Measurements from ENCODE around the gene MAN1C1.
A peak's percentile ranks its signal among the peaks of the same experiment; 100 is the strongest.

Gene MAN1C1

DNA sequence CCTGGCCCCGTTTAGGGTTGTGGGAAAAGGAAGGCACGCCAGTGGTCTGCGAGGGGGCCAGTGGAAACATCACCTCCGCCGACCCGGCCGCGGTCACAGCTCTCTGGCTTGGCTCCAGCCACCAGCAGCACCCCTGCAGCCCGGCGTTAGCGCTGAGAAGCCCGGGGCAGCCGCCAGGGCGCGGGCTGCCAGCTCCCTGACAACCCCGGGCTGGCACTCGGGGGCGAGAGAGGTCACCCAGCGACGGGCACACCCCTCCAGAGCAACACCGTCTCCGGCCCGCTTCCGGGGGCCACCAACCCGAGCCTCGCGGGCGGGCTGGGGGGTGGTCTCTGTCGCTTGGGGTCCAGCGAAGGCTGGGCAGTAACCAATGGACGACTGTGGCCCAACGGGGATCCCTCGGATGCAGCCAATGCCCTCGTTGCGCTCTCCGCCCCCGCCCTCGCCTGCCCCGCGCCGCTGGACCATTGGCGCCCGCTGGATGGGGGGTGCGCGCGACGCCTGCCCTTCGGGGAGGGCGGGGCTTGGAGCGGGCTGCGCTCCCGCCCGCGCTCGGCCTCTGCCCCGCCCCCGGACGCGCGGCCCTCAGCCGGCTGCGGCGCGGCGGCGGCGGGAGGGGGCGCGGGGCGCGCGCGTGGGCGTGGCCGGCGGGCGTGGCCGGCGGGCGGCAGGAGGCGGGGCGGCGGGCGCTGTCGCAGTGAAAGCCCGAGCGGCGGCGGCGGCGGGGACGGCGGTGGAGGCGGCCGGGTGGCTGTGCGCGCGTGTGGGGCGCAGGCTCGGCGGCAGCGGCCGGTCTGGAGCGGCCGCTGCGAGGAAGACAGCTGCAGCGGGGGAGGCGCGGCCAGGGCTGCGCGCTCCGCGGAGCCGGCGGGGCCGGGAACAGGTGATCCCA, at the start of gene MAN1C1:
Gene MAN1C1, plus strand, starts transcription at position 697 of the 892 bp plus-strand sequence. CDS start 1,007 bp downstream, outside the sequence.
- peak; percentile 51 to 76 for DNase-seq (ENCODE audit: low read depth in 1 of 2, low spot score in 1 of 2)

DNA sequence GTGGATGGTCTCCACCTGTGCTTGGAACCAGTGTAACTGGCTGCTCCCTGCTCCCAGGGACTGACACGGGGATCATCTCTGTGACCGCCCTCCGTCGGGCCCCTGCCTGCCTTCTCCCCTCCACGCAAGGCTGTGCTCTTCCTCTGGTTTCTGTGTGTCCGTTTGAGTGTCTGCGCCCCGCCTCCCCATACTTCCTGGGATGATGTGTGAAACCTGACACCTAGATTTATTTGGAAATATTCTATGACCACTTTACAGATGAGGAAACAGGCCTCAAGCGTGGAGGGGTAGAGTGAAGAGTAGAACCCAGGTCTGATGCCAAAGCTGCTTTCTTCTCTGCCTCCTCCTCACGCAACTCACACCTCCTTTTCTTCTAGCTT, 48.9 kb upstream of the MAN1C1 start:
- no peak for DNase-seq (ENCODE audit: low read depth in 1 of 2, low spot score in 1 of 2)

DNA sequence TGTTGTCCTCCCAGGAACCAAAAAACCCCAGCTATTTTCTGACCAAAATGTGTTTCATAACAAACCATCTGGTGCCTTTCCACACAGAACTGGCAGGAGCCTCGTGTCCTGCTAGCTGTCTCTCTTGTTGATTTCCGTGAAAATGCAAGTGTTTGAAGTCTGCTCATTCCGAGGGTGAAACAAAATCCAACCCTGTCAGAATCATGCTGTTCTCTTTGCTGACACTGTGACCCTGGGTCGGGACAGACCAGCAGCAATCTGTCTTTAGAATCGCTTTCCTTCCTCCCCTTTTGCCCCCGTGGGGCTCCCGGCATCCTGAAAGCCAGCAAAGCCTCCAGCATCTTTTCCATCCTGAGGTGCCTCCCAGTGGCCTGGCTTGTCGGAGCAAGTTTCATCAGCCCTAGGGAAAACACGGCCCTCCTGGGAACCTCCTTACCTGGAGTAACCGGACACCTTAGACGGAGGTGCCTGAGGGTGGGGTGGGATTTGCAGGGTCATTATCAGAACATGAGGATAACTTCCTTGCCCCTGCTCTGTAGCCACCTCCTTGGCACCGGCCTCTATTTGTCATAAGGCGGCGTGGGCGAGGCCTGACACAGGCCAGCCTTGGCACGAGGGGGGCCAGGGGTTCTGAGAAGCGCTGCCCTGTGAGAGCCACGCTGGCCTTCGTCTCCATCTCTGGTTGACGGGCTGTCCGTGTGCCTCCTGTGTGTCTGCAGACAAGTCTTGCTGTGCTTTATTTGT, 48.3 kb upstream of the MAN1C1 start:
- no peak for DNase-seq (ENCODE audit: low read depth in 1 of 2, low spot score in 1 of 2)

DNA sequence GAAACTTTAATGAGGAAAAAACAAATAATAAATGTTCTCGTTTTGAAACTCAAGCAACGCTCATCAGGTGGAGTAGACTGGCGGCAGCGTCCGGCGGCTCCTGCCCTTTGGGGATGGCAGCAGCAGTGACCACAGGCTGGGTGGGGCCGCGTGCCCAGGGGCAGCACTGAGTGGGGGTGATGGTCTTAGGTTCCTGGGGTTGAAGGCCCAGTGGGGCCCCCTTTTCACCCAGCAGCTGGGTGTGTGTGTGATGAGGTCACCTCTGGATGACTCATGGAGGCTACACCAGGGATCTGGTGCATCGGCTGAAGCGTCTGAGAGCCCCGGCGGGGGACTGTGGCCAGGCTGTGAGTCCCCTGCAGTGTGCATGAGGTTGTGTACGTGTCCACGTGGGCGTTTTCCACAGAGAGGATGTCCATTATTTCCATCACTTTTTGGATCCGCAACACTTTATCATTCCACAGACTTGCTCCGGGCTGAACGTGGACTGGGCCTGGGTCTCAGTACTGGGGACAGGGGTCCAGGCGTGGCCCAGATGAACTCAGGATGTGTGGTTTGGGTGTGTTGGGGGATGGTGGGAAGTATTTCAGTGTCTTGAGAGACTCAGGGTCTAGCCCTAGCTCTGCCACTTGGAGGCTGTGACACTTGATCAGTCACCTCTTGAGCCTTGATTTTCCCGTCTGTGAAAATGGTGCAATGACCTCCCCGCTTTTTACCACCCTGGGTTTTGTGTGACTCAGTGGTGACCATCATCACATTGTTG, 47.6 kb upstream of the MAN1C1 start:
- DNase-seq (ENCODE audit: low read depth in 1 of 2, low spot score in 1 of 2), result no peak

DNA sequence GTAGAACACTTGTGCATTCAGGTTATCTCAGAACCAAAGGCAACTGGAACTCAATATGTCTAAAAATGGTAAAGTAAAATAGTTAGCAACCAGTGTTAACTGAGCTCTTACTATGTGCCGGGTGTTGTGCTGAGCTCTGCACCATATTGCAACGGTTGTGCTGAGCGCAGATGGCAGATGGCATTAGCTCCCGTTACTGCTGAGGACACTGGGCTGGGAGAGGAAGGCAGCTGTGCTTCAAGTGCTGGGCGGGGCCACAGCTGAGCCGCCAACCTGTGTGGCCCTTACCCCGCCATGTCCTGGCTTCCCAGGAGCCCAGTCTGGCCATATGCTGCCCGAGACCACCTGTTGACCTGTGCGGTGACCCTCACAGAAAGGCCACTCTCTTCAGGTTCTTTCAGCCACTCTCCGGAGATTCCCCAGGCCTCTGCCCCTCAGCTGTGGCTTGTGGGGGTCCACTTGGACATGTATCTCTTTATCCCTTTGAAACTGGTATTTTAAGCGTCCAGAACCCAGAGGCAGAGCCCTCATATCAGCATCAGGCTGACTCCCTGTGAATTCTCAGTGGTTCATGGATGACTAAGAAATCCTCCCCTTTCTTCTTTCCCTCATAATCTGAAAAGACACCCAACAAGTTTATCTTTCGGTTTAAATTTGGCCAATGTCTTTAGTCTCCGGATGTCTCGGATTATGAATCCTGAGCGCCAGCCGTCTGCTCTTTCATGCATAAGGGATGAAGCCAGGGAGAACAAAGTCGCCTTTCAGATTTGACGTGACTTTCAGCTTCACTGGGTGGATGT, 46.8 kb upstream of the MAN1C1 start:
- no peak for DNase-seq (ENCODE audit: low read depth in 1 of 2, low spot score in 1 of 2)

DNA sequence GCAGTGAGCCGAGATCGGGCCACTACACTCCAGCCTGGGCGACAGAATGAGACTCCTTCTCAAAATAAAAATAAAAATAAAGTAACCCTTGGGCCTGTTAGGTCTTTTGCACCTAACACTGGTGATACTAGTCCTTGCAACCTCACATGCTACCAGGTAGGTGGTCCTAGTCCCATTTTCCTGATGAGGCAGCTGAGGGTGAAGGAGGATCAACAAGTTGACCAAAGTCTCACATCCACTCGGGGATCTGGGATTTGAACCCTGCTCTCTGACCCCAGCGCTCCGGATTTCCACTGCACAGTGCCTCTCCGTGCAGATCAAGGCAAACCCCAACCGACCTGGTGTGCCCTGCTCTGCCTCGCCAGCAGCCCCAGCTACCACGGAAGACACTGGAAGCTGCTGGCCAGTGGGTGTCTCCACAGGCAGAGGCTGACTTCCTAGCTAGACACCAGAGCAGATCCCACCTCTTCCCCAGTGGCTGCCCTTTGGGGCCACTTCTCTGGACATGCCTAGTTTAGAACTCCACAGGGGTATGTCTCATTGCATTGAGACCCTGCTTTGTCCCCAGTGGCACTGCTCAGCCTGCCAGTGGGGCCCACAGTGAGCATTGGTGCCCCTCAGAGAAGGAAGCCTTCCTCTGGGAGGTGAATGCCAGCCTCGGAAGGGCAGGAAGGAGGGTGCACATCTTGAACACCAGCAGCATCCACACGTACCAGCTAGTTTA, 45.6 kb upstream of the MAN1C1 start:
- no peak for DNase-seq (ENCODE audit: low read depth in 1 of 2, low spot score in 1 of 2)

DNA sequence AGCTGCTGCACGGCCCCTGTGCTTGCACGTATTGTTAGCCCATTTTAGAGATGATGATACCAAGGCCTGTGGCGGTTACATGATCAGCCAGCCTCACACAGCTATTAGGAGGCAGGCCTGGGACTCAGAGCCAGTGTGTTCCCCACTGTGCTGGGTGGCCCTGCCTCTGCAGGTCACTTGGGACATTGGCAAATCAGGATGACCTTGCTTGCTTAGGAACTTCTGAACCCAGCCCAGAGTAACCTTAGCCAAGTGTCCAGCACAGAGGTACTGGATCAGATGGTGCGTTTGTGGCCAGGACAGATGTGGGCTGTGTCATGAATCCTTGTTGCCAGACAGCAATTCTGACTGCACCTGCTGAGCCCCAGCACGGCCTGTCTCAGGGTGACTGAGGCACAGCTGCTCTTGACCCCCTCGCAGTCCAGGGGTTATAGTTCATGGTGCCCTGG, 45.0 kb upstream of the MAN1C1 start:
- DNase-seq (ENCODE audit: low read depth in 1 of 2, low spot score in 1 of 2), result no peak

DNA sequence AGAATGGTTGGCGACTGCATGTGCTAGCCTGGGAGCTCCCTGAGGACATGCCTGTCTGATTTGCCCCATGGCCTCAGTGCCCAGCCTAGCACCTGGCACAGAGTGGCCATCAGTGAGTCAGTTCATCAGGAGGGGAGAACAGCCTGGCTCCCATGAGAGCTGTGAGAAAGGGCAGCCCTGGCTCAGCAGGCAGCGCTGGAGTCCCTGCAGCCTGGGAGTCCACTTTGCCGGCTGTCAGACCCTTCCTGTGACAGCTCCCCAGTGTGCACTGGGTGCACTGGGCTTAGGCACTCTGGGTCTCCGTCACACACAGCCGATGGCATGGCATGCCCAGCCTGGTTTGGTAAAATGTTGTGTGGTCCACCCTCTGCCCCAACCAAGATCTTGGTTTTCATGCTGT, 44.5 kb upstream of the MAN1C1 start:
- DNase-seq (ENCODE audit: low read depth in 1 of 2, low spot score in 1 of 2), result no peak

DNA sequence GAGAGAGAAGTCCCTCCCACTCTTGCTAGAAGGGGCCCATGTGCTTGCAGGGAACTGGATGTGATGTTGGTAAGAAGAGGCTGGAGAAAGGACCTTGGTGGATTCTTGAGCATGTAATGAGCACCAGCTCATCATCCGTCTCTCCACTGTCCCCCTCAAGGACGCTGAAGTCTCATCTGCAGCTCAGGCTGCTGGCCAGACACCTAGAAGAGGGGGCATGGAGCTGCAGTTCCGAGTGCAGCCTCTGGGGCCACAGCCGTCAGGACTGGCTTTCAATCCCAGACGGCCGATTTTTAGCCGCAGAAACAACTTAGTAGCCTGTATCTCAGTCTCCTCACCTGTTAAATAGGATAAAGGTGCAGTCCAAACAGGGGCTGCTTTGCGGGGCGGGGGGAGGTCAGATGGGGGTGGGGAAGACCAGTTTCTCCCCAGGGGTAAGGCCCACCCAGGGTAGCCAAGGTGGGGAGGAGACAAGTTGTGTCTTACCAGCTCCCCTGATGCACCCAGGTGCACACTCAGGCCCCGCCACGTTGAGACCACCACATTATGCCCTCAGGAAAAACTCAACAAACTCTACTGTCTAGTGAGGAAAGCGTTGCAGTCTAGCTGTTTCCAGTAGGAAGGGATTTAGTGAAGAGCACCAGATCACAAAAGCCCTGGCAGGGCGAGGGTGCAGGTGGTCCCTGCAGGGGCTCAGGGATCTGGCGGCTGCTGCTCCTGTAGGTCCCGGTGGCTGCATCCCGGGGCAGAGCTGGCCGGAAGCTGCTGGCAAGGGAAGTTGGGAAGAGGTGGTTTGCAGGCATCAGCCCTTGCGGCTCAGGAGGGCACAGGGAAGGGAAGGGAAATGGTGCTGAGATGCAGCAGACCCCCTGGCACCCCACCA, 43.6 kb upstream of the MAN1C1 start:
- DNase-seq (ENCODE audit: low read depth in 1 of 2, low spot score in 1 of 2), result no peak

DNA sequence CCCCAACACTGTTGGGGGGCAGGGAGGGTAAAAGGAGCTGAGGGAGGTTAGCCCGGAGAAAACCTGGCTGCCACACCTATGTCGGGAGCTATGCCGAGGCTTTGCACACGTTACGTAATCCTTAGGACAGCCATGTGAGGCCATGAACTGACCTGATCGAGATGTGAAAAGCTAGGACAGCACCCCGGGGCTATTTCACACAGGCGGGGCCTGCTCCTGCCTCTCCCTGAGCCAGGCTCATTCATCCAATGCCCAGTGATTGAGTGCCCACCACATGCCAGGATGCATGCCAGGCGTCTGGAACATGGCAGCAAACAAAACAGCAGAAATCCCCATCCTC, 43.0 kb upstream of the MAN1C1 start:
- DNase-seq (ENCODE audit: low read depth in 1 of 2, low spot score in 1 of 2), result no peak

DNA sequence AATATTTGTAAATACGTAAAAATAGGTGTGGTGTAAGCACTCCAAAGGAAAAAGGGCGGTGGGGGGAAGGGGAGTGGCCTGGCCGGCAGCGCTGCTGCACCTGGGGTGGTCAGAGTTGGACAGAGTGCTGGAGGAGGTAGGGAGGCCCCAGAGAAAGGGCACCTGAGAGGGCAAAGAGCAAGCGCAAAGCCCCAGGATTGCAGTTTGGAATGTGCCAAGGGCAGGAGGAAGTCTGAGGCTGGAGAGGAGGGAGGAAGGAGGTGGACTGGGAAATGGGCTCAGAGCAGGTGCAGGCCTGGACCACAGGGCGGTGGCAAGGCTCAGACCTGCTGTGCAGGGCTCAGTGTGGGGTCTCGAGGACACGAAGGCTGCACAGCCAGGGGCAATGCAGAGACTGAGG, 42.6 kb upstream of the MAN1C1 start:
- DNase-seq (ENCODE audit: low read depth in 1 of 2, low spot score in 1 of 2), result no peak

DNA sequence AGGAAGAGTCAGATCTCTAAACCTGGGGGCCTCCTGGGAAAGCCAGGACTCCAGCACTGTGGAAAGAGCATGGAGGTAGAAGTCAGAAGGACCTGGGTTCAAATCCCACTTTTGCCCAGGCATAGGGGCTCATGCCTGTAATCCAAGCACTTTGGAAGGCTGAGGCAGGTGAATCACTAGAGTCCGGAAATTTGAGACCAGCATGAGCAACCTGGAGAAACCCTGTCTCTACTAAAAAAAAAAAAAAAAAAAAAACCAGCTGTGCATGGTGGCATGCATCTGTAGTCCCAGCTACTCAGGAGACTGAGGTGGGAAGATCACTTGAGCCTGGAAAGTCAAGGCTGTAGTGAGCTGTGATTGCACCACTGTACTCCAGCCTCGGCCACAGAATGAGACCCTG, 41.4 kb upstream of the MAN1C1 start:
- no peak for DNase-seq (ENCODE audit: low read depth in 1 of 2, low spot score in 1 of 2)

DNA sequence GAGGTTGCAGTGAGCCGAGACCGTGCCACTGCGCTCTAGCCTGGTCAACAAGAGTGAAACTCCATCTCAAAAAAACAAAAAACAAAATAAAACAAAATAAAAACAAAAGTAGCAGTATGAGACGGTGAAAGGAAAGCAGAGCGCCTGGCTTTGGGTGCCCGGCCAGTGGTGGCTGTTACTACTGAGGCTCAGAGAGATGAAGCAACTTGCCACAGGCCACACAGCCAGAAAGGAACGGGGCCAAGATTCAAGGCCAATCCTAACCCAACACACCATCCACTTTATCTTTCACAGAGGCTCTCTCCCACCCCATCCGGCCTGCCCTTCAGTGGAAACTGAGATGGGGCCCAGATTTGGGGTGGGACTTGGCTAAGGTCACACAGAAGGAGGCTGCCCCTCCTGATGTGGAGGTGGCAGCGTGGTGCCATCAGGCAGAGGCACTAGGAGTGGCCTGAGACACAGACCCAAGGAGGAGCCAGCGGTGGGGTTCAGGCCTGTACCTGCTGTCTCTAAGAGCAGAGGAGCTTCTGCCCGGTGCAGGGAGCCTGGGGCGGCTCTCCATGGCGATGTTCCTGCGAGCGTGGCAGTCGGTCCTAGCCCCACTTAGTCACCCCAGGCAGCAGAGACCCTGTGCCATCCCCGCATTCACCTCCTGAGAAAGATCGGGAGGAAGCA, 40.0 kb upstream of the MAN1C1 start:
- DNase-seq (ENCODE audit: low read depth in 1 of 2, low spot score in 1 of 2), result no peak

DNA sequence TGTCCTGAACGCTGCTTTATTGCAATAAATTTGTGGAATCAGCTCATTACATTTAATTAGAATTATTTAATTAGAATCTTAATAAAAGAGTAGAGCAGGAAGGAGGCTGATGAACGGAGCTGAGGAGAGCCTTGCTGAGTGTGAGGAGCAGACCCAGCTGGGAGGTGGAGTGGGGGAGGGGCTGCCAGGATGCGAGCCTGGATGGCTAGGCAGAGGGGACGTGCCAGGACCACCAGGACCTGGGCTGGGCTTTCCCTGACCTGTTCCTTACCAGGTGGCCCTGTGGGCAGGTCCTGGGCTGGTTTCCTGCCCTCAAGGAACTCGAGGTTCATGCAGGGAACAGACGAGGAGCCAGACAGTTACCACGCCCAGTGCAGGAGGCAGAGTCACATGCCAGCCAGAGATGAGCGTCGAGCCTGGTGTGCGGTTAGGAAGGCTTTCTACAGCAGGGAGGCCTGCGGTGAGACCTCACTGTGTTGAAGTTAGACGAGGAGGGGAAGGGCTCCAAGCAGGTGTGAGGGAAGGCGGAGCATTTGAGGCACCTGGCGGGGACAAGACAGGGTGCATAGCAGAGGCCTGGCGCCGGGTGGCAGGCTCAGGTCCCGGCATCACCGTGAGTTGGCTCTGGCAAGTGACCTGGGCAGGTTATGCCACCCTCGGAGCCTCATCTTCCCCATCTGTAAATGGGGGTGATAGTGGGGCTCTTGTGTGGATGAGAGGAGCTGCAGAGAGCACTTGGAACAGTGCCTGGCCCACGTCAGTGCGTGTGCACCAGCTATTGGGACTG, 39.3 kb upstream of the MAN1C1 start:
- DNase-seq (ENCODE audit: low read depth in 1 of 2, low spot score in 1 of 2), result no peak

DNA sequence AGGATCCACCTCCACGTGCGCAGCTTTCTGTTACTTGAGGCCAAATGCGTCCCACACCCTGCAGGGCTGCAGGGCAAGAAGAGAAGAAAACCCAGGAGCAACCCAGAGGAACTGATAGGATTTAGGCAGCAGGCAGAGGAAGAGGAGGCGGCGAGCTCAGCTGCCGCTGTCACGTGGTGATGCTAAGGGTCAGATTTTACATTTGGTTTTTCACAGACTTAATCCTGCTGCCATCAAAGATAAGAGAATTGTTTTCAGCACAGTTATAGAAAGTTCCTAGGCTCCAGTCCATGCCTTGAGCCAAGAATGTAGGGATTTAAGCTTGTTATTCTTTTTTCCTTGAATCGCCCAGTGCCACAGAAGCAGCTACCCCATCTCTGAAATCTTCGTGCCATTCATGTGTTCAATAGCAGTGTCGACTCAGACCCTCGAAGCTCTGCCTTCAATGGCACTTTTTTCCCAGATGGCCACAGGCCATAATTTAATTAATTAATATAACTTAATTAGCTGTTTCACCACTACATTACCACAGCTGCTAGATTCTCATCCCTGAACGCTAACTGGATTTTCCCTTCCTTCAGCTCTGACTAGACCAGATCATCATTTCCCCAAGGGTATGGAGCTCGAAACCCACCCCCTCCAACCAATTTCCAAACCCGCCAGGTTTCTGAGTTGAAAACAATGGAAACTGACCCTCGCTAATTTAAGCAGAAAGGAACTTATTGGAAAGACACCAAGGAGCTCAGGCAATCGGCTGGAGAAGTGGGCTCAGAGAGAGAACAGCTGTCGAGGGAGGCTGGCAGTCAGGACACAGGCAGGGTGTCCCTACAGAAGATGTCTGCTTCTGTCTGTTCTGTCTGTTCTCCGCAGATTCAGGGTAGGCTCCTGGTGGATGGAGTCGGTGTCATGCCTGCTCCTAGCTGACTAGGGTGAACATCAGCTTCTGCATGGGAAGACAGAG, 37.0 kb upstream of the MAN1C1 start:
- DNase-seq (ENCODE audit: low read depth in 1 of 2, low spot score in 1 of 2), result no peak

DNA sequence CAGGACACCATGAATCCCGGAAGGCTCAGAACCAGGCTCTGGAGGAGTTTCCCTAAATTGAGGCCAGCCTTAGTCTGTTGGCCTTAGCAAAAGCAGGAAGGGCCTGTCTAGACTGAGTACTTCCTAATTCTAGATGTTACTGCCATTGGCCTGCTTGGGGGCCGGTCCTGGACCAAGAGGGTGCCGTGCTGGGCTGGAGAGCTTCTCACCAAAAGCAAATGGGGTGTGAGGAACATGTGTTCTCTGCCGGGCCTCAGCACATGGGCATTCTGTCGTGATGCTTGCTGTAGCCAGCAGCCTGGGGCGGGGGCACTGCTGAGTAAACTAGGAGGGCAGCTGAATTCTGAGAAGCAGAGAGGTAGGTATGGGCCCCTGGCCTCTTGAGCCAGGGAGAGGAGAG, 35.7 kb upstream of the MAN1C1 start:
- DNase-seq (ENCODE audit: low read depth in 1 of 2, low spot score in 1 of 2), result no peak

DNA sequence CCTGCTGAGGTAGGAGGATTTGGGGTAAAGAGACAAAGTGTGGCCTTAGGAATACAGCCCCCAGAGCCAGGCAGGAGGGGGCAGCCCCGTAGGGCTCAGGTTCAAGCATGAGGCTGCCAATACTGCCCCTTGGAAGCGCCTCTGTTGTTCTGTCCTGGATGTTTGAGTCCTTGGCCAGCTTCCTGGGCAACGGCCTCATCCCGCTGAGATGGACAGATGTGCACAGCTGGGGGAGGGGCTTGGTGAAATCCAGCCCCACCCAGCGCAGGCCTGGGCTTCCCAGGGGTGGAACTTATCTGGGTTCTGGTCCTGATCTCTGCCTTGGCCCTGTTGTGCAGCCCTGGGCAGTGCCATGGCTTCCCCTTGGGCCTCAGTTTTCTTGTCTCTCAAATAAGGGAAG, 34.8 kb upstream of the MAN1C1 start:
- DNase-seq (ENCODE audit: low read depth in 1 of 2, low spot score in 1 of 2), result no peak
